Lower leg skin (tissue), 4 donors: ENCODE data around the gene GJB6. TPM values are rescaled to one million over a fixed set of nuclear protein-coding genes. Genes with fewer than 3 reads are reported as not detected.

Experiments
- DNase-seq, 2 donors: peaks; one replicate each; pipeline ENCODE4 v3.0.0-alpha.2; 2019; ENCODE audit warnings: low spot score in 2 of 2
- H3K4me3 ChIP-seq: fragments of 200-600 bp; sonication (generic); 2 replicates; pipeline ENCODE4 v1.5.1; 2017; ENCODE audit warnings: mild to moderate bottlenecking, low read depth; ENCODE audit not compliant: poor library complexity, severe bottlenecking
- CTCF ChIP-seq, 3 donors: fragments of 450-650 bp; IDR thresholded peaks; one replicate each; pipeline ENCODE4 v1.5.1; 2016; ENCODE audit warnings: antibody characterized with exemption in 3 of 3, mild to moderate bottlenecking in 3 of 3, moderate library complexity in 2 of 3
- POLR2A ChIP-seq, 2 donors: fragments of 450-650 bp; IDR thresholded peaks; one replicate each; pipeline ENCODE4 v1.6.1; 2016 to 2017; ENCODE audit warnings: antibody characterized with exemption in 2 of 2, mild to moderate bottlenecking in 1 of 2, moderate library complexity in 1 of 2
- WGBS, 2 donors: methylation state at CpG; one replicate each; pipeline ENCODE4 v1.1.5; 2018; 5-methylcytosine and 5-hydroxymethylcytosine counted together
- intact Hi-C: fragments of 100-400 bp; cut with DNase I; formaldehyde crosslinking; loops from one replicate; pipeline ENCODE4 v1.15.0; 2023; ENCODE audit warnings: low total_unique reads
- total RNA-seq, 4 donors: library from RNA; depleted of rRNA; stranded (reverse); fragments of >200 nt; gene quantifications; one replicate each; pipeline ENCODE4 v1.1.0, GENCODE V29; 2016

The GJB6 gene
- total RNA-seq, 4 donors from 2014 or later = 49.7 to 150 (median 58.3) TPM

GRCh38 chr13:20188667-20189553, 43.2 kb downstream of the GJB6 start:
- TF ChIP-seq POLR2A (IDR thresholded peaks at IDR 0.05) (no peak), CTCF (IDR thresholded peaks at IDR 0.05) (no peak)
- WGBS, 2 donors = 85 to 92% methylated on average over 28 of the region's 28 CpGs

DNA sequence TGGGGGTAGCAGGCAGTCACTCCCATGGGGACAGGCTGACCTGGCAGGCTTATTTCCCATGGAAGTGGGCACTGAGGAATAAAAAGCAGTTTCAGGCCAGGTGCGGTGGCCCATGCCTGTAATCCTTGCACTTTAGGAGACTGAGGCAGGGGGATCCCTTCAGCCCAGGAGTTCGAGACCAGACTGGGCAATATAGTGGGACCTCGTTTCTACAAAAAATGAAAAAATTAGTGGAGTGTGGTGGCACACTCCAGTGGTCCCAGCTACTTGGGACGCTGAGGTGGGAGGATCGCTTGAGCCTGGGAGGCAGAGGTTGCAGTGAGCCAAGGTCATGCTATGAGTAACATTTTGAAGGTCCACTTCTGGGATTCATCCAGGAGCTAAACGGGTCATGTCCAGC, 45.3 kb downstream of the GJB6 start:
- no peak overlapping the region for H3K4me3 ChIP-seq
- WGBS, 2 donors = 67 to 76% methylated on average over 6 of the region's 6 CpGs
- TF ChIP-seq CTCF (IDR thresholded peaks at IDR 0.05) = no peak
- no peak for TF ChIP-seq POLR2A (IDR thresholded peaks at IDR 0.05)
- intact Hi-C loops = no loop called here
- no peak for DNase-seq

More at GRCh38 chr13:20188667-20189553, 43.2 kb downstream of the GJB6 start:
- H3K4me3 ChIP-seq = no peak overlapping the region
- intact Hi-C loops = no loop called here
- DNase-seq = no peak

- WGBS, 2 donors = 68 to 72% methylated on average over 10 to 12 of the region's 12 CpGs
- intact Hi-C loops = no loop called here
- no peak for TF ChIP-seq CTCF (IDR thresholded peaks at IDR 0.05)
- no peak for TF ChIP-seq POLR2A (IDR thresholded peaks at IDR 0.05)
- DNase-seq = no peak
- no peak overlapping the region for H3K4me3 ChIP-seq
Measured at GRCh38 chr13:20185366-20186056, 46.6 kb downstream of the GJB6 start.

DNA sequence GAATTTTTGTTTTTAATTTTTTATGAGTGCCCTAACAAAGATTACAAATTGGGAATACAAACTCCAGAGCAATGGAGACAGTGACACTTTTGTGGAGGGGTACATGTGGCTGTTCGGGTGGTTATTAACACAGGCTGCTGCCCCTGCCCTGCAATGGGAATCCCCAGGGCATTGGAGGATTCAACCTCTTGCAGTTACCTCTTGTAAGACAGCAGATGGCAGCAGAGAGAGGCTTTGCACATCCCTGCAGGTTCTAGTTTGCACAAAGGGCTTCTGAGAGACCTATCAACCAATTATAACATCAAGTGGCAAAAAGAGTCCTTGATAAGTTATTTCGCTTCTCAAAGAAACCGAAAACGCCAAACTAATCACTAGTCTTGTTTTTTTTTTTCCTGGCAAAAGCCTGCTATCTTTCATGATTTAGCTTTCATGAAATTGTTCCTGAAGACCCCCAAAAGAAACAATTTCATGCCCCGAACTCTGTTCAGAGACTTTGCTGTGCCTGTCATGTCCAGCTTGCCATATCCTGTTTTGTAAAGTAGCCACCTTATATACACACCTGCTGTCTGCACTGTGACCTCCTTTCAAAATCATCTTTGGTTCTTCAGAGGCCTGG, 49.8 kb downstream of the GJB6 start:
- 21 to 24% methylated on average over 5 of the region's 5 CpGs for whole genome bisulfite sequencing, 2 donors
- peak in 1 of 2 donors; percentile 78 for DNase-seq
- intact Hi-C loops = no loop called here
- H3K4me3 ChIP-seq = no peak overlapping the region
- no peak for TF ChIP-seq POLR2A (IDR thresholded peaks at IDR 0.05)
- TF ChIP-seq CTCF (IDR thresholded peaks at IDR 0.05) = no peak

- no peak for DNase-seq
- intact Hi-C loops = no loop called here
- H3K4me3 ChIP-seq = no peak overlapping the region
- no peak for TF ChIP-seq POLR2A (IDR thresholded peaks at IDR 0.05)
- no peak for TF ChIP-seq CTCF (IDR thresholded peaks at IDR 0.05)
- 58 to 68% methylated on average over 3 of the region's 3 CpGs for WGBS, 2 donors
Measured at GRCh38 chr13:20181188-20181587, 50.9 kb downstream of the GJB6 start.
